HG03520 (cell line): ENCODE data around the gene SNCG.
"Not testable (repeated sequence)": the region's sequence is repeated elsewhere in the genome, so short reads cannot be mapped to it uniquely, and the experiment has no call there.

ENCODE experiments used
- ATAC-seq: cut with Tn5 transposase; IDR thresholded peaks from one replicate; pipeline ENCODE4 v1.9.1; 2021; ENCODE audit warnings: mild to moderate bottlenecking, moderate library complexity; ENCODE audit not compliant: unreplicated experiment

The SNCG gene

GRCh38 chr10:86944471-86944870 is 13.9 kb upstream of the SNCG start:
- no peak for ATAC-seq

- ATAC-seq: no peak
Observed at GRCh38 chr10:86944907-86945306, 13.5 kb upstream of the SNCG start.

GRCh38 chr10:86945361-86946212 is 12.8 kb upstream of the SNCG start:
- no peak for ATAC-seq

- ATAC-seq: no peak
Observed at GRCh38 chr10:86946213-86947155, 11.9 kb upstream of the SNCG start.

GRCh38 chr10:86947806-86948205 is 10.6 kb upstream of the SNCG start:
- not testable (repeated sequence) for ATAC-seq

GRCh38 chr10:86950349-86950748 is 8.1 kb upstream of the SNCG start:
- no peak for ATAC-seq

- ATAC-seq: no peak
Observed at GRCh38 chr10:86951184-86951761, 7.1 kb upstream of the SNCG start.

GRCh38 chr10:86952106-86952505 is 6.3 kb upstream of the SNCG start:
- no peak for ATAC-seq

- ATAC-seq: not testable (repeated sequence)
Observed at GRCh38 chr10:86952697-86953096, 5.7 kb upstream of the SNCG start.

GRCh38 chr10:86953747-86954680 is 4.4 kb upstream of the SNCG start:
- ATAC-seq: no peak

- ATAC-seq: no peak
Observed at GRCh38 chr10:86954681-86955500, 3.5 kb upstream of the SNCG start.

- no peak for ATAC-seq
Observed at GRCh38 chr10:86955501-86956194, 2.8 kb upstream of the SNCG start.

GRCh38 chr10:86956195-86956847 is 2.1 kb upstream of the SNCG start:
- no peak for ATAC-seq

GRCh38 chr10:86956848-86957448 is 1.5 kb upstream of the SNCG start:
- ATAC-seq: no peak

GRCh38 chr10:86957471-86958115 is 806 bp upstream of the SNCG start, which contains the start of gene MMRN2:
TSS of gene MMRN2 (minus strand) at chr10:86957615. CDS start at chr10:86957541, 74 bp downstream.
- ATAC-seq: no peak

- no peak for ATAC-seq
Observed at GRCh38 chr10:86958901-86959736, 720 bp downstream of the SNCG start.

- ATAC-seq: no peak
Observed at GRCh38 chr10:86959737-86960002, 1.3 kb downstream of the SNCG start.
